ENCODE results near the gene TMED4. TPM values are rescaled to one million over a fixed set of nuclear protein-coding genes. Genes with fewer than 3 reads are reported as not detected.

The TMED4 gene
- total and polyA plus RNA-seq, 11 donors: 48.5 to 129 (median 67.2) TPM

DNA sequence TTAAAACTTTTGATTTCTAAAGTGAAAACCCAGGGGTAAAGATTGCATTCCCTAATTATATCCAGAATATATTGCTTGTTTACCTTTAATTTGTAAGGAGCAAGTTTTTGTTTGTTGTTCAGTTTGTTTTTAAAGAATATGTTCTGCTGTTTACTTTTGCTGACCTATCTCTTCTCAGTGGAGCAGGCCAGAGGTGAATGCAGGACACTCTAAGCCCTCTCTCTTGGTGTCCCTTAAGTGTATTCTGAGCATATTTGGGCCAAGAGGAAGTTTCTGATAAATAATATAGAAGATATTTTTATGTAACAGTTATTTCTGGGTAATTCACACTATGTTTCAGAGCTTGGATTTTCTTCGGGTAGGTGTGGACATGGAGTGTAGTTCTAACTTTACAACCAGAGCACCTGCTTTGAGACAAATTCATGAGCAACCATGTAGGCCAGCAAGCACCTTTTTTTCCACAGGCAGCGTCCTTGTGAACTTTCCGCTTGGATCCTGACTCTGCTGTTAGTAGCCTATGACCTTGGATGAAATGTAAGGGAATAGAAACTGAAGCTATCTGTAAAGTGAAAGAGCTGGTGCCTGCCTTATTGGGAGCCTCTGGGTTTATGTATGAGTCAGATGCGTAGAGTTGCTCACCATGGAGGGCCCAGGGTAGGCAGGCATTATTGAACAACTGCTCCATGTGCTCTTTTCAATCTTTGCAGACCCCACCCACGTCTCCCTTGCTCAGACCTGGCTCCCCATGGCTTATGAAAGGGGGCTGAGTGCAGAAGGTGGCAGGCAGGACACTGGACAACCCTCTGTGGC is 40.5 kb upstream of the TMED4 start:
- Histone ChIP-seq H3K4me3 (no peak overlapping the region), H3K27ac (peak overlapping the region in 11 of 12 donors; percentile 40 to 84 (median 57)), H3K4me1 (peaks cover 4 to 95% (median 66%) of the 10 kb centered on the region in 12 donors), H3K27me3 (no peaks in the 10 kb centered on the region), H3K36me3 (peaks cover 0 to 40% (median 28%) of the 10 kb centered on the region in 9 donors), H3K9me3 (no peaks in the 10 kb centered on the region)
- WGBS, 4 donors: 47 to 61% (median 53%) methylated on average over 5 of the region's 5 CpGs
- TF ChIP-seq, protein P1, sequence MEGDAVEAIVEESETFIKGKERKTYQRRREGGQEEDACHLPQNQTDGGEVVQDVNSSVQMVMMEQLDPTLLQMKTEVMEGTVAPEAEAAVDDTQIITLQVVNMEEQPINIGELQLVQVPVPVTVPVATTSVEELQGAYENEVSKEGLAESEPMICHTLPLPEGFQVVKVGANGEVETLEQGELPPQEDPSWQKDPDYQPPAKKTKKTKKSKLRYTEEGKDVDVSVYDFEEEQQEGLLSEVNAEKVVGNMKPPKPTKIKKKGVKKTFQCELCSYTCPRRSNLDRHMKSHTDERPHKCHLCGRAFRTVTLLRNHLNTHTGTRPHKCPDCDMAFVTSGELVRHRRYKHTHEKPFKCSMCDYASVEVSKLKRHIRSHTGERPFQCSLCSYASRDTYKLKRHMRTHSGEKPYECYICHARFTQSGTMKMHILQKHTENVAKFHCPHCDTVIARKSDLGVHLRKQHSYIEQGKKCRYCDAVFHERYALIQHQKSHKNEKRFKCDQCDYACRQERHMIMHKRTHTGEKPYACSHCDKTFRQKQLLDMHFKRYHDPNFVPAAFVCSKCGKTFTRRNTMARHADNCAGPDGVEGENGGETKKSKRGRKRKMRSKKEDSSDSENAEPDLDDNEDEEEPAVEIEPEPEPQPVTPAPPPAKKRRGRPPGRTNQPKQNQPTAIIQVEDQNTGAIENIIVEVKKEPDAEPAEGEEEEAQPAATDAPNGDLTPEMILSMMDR (IDR thresholded peaks at IDR 0.05): no peak
- TF ChIP-seq POLR2A (IDR thresholded peaks at IDR 0.05): no peak
- intact Hi-C loops (cut with DNase I): no loop called here
- no peak for DNase-seq
- ATAC-seq: peak in 3 of 4 donors; percentile 57 to 65 (median 57)

DNA sequence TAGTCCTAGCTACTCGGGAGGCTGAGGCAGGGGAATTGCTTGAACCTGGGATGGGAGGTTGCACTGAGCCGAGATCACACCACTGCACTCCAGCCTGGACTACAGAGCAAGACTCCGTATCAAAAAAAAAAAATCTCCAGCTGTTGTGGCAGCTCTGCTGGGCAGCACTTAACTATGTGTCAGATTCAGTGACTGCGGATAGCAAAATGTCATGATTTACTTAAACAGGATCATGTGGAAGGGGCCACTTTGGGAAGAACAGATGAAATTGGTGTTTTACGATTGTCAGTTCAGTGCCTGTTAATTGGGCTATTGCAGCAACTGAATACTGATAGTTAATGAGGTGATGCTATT is 39.7 kb upstream of the TMED4 start:
- TF ChIP-seq, protein P1 (IDR thresholded peaks at IDR 0.05): no peak
- TF ChIP-seq POLR2A (IDR thresholded peaks at IDR 0.05): no peak

GRCh38 chr7:44621034-44621749 is 39.2 kb upstream of the TMED4 start:
- Histone ChIP-seq H3K4me1 (peaks cover 4 to 96% (median 63%) of the 10 kb centered on the region in 12 donors), H3K4me3 (no peak overlapping the region), H3K27me3 (no peaks in the 10 kb centered on the region), H3K27ac (peak overlapping the region in 10 of 12 donors; percentile 10 to 84 (median 54)), H3K36me3 (peaks cover 0 to 29% (median 16%) of the 10 kb centered on the region in 9 donors), H3K9me3 (no peaks in the 10 kb centered on the region)
- ATAC-seq (peak in 3 of 4 donors; percentile 54 to 69 (median 56)), DNase-seq (peak in 1 of 5 donors; percentile 68)
- intact Hi-C loops (cut with DNase I): loop anchor here in 1 of 10 donors (2.0 kb wide), 1 partner anchor 14 kb away; no protein-coding TSS in a partner anchor
- TF ChIP-seq, protein P1 (IDR thresholded peaks at IDR 0.05): no peak
- no peak for TF ChIP-seq POLR2A (IDR thresholded peaks at IDR 0.05)
- WGBS, 4 donors: 58 to 71% (median 65%) methylated on average over 11 of the region's 11 CpGs

More for the DNA sequence above, 39.7 kb upstream of the TMED4 start:
- Histone ChIP-seq H3K4me1 (peaks cover 4 to 97% (median 66%) of the 10 kb centered on the region in 12 donors), H3K9me3 (no peaks in the 10 kb centered on the region), H3K27me3 (no peaks in the 10 kb centered on the region), H3K4me3 (no peak overlapping the region), H3K27ac (peak overlapping the region in 9 of 12 donors; percentile 14 to 84 (median 57)), H3K36me3 (peaks cover 0 to 34% (median 21%) of the 10 kb centered on the region in 9 donors)
- ATAC-seq: peak in 1 of 4 donors; percentile 6
- WGBS, 4 donors: 68 to 77% (median 73%) methylated on average over 5 of the region's 5 CpGs
- intact Hi-C loops (cut with DNase I): loop anchor here in 1 of 10 donors (2.0 kb wide), 1 partner anchor 13 kb away; no protein-coding TSS in a partner anchor
- DNase-seq: no peak

DNA sequence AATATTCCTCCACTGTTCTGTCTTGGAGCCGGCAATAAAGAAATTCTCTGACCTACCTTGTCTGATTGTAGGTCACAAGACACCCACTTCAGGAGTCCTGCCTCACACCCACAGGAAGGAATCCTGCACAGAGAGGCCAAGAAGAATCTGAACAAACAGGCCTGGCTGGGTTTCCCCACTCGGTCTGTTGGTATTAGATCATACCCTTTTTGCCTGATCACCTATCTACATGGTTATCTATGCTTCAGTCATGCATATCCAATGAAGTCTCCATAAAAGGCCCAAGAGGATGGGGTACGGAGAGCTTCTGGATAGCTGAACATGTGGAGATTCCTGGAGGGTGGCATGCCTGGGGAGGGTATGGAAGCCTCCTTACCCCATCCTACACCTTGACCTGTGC is 36.7 kb upstream of the TMED4 start:
- no peaks in the 10 kb centered on the region for H3K27me3 ChIP-seq
- no peak overlapping the region for H3K4me3 ChIP-seq
- no peak for DNase-seq
- intact Hi-C loops (cut with DNase I): no loop called here
- peaks cover 9 to 95% (median 67%) of the 10 kb centered on the region in 12 donors for H3K4me1 ChIP-seq
- peaks cover 0 to 13% (median 0%) of the 10 kb centered on the region in 9 donors for H3K36me3 ChIP-seq
- H3K27ac ChIP-seq: peak overlapping the region in 5 of 12 donors; percentile 8 to 84 (median 20)
- WGBS, 4 donors: 51 to 59% (median 53%) methylated on average over 3 of the region's 3 CpGs
- ATAC-seq: peak in 1 of 4 donors; percentile 27
- no peak for TF ChIP-seq POLR2A (IDR thresholded peaks at IDR 0.05)
- TF ChIP-seq, protein P1 (IDR thresholded peaks at IDR 0.05): no peak
- no peaks in the 10 kb centered on the region for H3K9me3 ChIP-seq

Measured in heart left ventricle (tissue), 16 donors.